Fibroblast of lung (primary cell): ENCODE measurements around the gene GPR141. TPM values are rescaled to one million over a fixed set of nuclear protein-coding genes. Genes with fewer than 3 reads are reported as not detected.

Experiments used
- DNase-seq, 2 donors: peaks; one replicate each; pipeline versions ENCODE4 v3.0.0 to v3.0.0-alpha.2; 2010; ENCODE audit warnings: low read depth in 2 of 2
- H2AFZ ChIP-seq: 2 replicates; pipeline ENCODE4 v1.5.1; 2012; ENCODE audit warnings: low read length, control low read depth, inconsistent platforms
- H3K27ac ChIP-seq: 2 replicates; pipeline ENCODE4 v1.5.1; 2011; ENCODE audit warnings: low read length, control low read depth; ENCODE audit not compliant: insufficient read depth
- H3K27me3 ChIP-seq: 2 replicates; pipeline ENCODE4 v1.5.1; 2011; ENCODE audit warnings: mild to moderate bottlenecking, low read length; ENCODE audit not compliant: control insufficient read depth, insufficient read depth
- H3K36me3 ChIP-seq: 2 replicates; pipeline ENCODE4 v1.5.1; 2011; ENCODE audit warnings: low read length; ENCODE audit not compliant: control insufficient read depth, insufficient read depth
- H3K4me1 ChIP-seq: 2 replicates; pipeline ENCODE4 v1.5.1; 2011; ENCODE audit warnings: low read length; ENCODE audit not compliant: control insufficient read depth, insufficient read depth; ENCODE audit errors: extremely low read depth
- H3K4me2 ChIP-seq: 2 replicates; pipeline ENCODE4 v1.5.1; 2011; ENCODE audit warnings: low read length, control low read depth; ENCODE audit not compliant: insufficient read depth; ENCODE audit errors: extremely low read depth
- H3K4me3 ChIP-seq, 4 experiments: fragments of 200-600 bp in 1 of 4; sonication (generic) in 1 of 4; replicated peaks in 1 of 4; 2 replicates each; pipeline ENCODE4 v1.5.1; 2011 to 2016; ENCODE audit warnings: low read length in 4 of 4, low read depth in 3 of 4, mild to moderate bottlenecking in 3 of 4, control low read depth in 2 of 4, inconsistent platforms in 1 of 4, mixed read lengths in 1 of 4; ENCODE audit not compliant: insufficient read depth in 1 of 4; ENCODE audit errors: control extremely low read depth in 1 of 4
- H3K79me2 ChIP-seq: 2 replicates; pipeline ENCODE4 v1.5.1; 2012; ENCODE audit warnings: mild to moderate bottlenecking, low read length, inconsistent platforms; ENCODE audit not compliant: control insufficient read depth, insufficient read depth
- H3K9ac ChIP-seq: 2 replicates; pipeline ENCODE4 v1.5.1; 2011; ENCODE audit warnings: mild to moderate bottlenecking, low read length, control low read depth; ENCODE audit not compliant: insufficient read depth
- H3K9me3 ChIP-seq: 2 replicates; pipeline ENCODE4 v1.5.1; 2012; ENCODE audit warnings: low read depth, low read length; ENCODE audit not compliant: control insufficient read depth, insufficient read depth
- H4K20me1 ChIP-seq: 2 replicates; pipeline ENCODE4 v1.5.1; 2011; ENCODE audit warnings: low read length; ENCODE audit not compliant: control insufficient read depth, insufficient read depth; ENCODE audit errors: extremely low read depth
- EZH2 ChIP-seq: IDR thresholded peaks from 2 replicates; pipeline ENCODE4 v1.5.1; 2012; ENCODE audit warnings: low read length, control low read depth, mild to moderate bottlenecking; ENCODE audit errors: missing control alignments
- polyA plus RNA-seq, 2 donors: library from polyadenylated mRNA; depleted of rRNA in 1 of 2; stranded (reverse) in 1 of 2; unstranded in 1 of 2; fragments of >200 nt; gene quantifications; 2 replicates each; pipeline ENCODE4 v1.2.1, GENCODE V29; 2011 to 2012; ENCODE audit warnings: missing spikeins in 1 of 2
- total RNA-seq: library from RNA; depleted of rRNA; stranded (reverse); fragments of >200 nt; gene quantifications from 2 replicates; pipeline ENCODE4 v1.2.1, GENCODE V29; 2014
- TF ChIP-seq, protein P1 (sequence below), 2 donors: IDR thresholded peaks in 1 of 2; conservative IDR thresholded peaks in 1 of 2; 1 replicate in 1 of 2; 2 replicates in 1 of 2; pipeline ENCODE4 v1.5.1; 2011 to 2012; ENCODE audit warnings: low read length in 2 of 2, control low read depth in 1 of 2, inconsistent platforms in 1 of 2, low read depth in 1 of 2, mild to moderate bottlenecking in 1 of 2

GPR141 gene
- total and polyA plus RNA-seq, 2 donors (not counting 1 experiment from before 2014, with no cell fraction given): not detected

DNA sequence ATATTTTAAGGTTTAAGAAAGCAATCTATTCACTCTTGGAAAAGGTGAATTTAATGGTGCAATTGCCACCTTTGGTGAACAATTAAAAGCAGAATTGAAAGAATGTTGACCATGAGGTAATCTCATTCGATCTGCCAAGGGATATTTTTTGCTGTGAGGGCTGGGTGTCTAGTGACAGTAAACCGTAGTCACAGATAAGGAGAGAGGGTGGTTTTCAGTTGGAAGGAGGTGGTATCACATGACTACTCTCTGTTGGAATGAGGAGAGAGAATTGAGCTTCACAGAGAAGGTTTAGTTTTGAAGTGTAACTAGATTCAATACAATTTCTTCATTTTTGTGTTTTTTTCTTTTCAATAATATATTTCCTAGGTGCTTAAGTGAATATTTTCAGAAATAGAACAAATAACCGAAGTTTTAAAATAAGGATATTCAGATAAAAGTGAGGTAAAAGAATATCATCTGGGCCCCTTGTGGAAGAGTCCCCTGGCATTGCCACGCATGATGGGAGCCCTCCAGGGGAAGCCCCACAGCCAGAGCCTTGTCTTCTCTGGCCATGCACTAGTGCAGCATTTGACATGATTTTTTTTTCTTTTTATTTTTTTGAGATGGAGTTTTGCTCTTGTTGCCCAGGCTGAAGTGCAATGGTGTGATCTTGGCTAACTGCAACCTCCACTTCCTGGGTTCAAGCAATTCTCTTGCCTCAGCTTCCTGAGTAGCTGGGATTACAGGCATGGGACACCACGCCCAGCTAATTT, 73.4 kb downstream of the GPR141 start:
- no peak for TF ChIP-seq EZH2
- TF ChIP-seq, protein P1, sequence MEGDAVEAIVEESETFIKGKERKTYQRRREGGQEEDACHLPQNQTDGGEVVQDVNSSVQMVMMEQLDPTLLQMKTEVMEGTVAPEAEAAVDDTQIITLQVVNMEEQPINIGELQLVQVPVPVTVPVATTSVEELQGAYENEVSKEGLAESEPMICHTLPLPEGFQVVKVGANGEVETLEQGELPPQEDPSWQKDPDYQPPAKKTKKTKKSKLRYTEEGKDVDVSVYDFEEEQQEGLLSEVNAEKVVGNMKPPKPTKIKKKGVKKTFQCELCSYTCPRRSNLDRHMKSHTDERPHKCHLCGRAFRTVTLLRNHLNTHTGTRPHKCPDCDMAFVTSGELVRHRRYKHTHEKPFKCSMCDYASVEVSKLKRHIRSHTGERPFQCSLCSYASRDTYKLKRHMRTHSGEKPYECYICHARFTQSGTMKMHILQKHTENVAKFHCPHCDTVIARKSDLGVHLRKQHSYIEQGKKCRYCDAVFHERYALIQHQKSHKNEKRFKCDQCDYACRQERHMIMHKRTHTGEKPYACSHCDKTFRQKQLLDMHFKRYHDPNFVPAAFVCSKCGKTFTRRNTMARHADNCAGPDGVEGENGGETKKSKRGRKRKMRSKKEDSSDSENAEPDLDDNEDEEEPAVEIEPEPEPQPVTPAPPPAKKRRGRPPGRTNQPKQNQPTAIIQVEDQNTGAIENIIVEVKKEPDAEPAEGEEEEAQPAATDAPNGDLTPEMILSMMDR (conservative IDR thresholded peaks at IDR 0.05 in 1 of 2, IDR thresholded peaks at IDR 0.05 in 1 of 2; ENCODE audit: low read depth in 1 of 2, low read length in 2 of 2): no peak

DNA sequence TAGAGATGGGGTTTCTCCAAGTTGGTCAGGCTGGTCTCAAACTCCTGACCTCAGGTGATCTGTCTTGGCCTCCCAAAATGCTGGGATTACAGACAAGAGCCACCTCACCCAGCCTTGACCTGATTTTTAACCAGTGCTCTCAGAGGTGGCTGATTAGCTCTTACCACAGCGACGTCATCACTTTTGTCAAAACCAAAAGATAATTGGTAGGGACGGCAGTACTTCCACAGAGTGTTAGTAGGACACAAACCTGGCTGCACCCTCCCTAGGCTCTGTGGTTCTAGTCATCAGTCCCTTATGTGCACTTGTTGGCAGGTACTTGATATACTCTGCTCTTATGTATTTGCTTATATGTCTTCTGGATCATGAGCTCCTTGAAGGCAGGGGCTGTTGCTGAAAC, 74.0 kb downstream of the GPR141 start:
- Histone ChIP-seq H3K4me1 (no peaks in the 10 kb centered on the region), H3K9me3 (no peaks in the 10 kb centered on the region), H2AFZ (no peak overlapping the region), H3K9ac (no peak overlapping the region), H3K4me2 (no peak overlapping the region), H4K20me1 (no peaks in the 10 kb centered on the region), H3K27me3 (no peaks in the 10 kb centered on the region), H3K36me3 (no peaks in the 10 kb centered on the region), H3K79me2 (no peaks in the 10 kb centered on the region), H3K4me3 (no peak overlapping the region), H3K27ac (no peak overlapping the region)
- no peak for DNase-seq
- no peak for TF ChIP-seq EZH2
- TF ChIP-seq, protein P1 (conservative IDR thresholded peaks at IDR 0.05 in 1 of 2, IDR thresholded peaks at IDR 0.05 in 1 of 2; ENCODE audit: low read depth in 1 of 2, low read length in 2 of 2): no peak

More for the DNA sequence above, 73.4 kb downstream of the GPR141 start:
- no peaks in the 10 kb centered on the region for H3K36me3 ChIP-seq
- no peak overlapping the region for H3K4me2 ChIP-seq
- H3K9me3 ChIP-seq: no peaks in the 10 kb centered on the region
- no peak overlapping the region for H3K4me3 ChIP-seq
- no peak for DNase-seq
- no peak overlapping the region for H2AFZ ChIP-seq
- H3K4me1 ChIP-seq: no peaks in the 10 kb centered on the region
- H3K27me3 ChIP-seq: no peaks in the 10 kb centered on the region
- no peak overlapping the region for H3K27ac ChIP-seq
- no peaks in the 10 kb centered on the region for H3K79me2 ChIP-seq
- no peaks in the 10 kb centered on the region for H4K20me1 ChIP-seq
- H3K9ac ChIP-seq: no peak overlapping the region

DNA sequence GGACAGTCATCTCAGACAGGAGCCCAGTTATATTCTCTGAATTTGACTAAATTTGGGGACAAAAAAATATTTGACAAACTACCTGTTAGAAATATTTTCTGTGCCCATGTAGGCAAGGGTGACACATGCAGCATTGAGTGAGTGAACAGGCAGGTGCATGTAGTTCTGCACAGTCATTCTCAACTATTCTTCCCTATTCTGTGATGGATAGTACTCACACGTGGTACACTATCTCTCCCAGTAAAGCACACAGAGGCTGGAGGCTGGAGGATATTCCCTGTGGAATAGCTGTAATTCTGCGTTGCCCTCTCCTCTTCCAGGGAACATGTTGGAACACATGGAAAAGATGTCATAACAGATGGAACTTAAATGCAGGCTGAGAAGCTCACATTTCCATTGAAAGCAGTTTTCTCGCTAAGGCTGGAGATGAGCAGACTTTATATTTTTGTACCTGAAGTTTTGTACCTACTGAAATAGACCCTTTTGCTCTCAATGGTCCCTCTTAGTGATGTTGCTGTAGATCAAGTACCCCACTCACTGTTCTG, 75.0 kb downstream of the GPR141 start:
- Histone ChIP-seq H3K4me1 (no peaks in the 10 kb centered on the region), H3K9ac (no peak overlapping the region), H4K20me1 (no peaks in the 10 kb centered on the region), H3K9me3 (no peaks in the 10 kb centered on the region), H3K79me2 (no peaks in the 10 kb centered on the region), H3K4me2 (no peak overlapping the region), H3K27me3 (no peaks in the 10 kb centered on the region), H3K27ac (no peak overlapping the region), H3K36me3 (no peaks in the 10 kb centered on the region), H3K4me3 (no peak overlapping the region), H2AFZ (no peak overlapping the region)
- DNase-seq: no peak
- no peak for TF ChIP-seq EZH2
- TF ChIP-seq, protein P1 (conservative IDR thresholded peaks at IDR 0.05 in 1 of 2, IDR thresholded peaks at IDR 0.05 in 1 of 2; ENCODE audit: low read depth in 1 of 2, low read length in 2 of 2): no peak
